SK-N-SH treated with all-trans-retinoic acid at 6 μM for 48 hours (cell line): ENCODE measurements around the gene MRTFA.

Experiments
- ATAC-seq: fragments of 200-7000 bp; cut with Tn5 transposase; 3 replicates; pipeline ENCODE4 v1.9.1; 2020; ENCODE audit warnings: mild to moderate bottlenecking, moderate library complexity
- ARNTL ChIP-seq: fragments of 450-650 bp; formaldehyde crosslinking; IDR thresholded peaks from 2 replicates; pipeline ENCODE4 v1.5.0; 2020; ENCODE audit warnings: low read depth, mild to moderate bottlenecking, moderate library complexity, borderline replicate concordance
- BACH2 ChIP-seq: fragments of 250-450 bp; sonication (Bioruptor Pico); IDR thresholded peaks from 2 replicates; pipeline ENCODE4 v1.9.0; 2021; ENCODE audit warnings: mild to moderate bottlenecking, borderline replicate concordance
- CSDC2 ChIP-seq: fragments of 250-450 bp; sonication (Bioruptor Pico); IDR thresholded peaks from 2 replicates; pipeline ENCODE4 v1.5.0; 2020; ENCODE audit warnings: mild to moderate bottlenecking, moderate library complexity
- ESRRG ChIP-seq: fragments of 250-450 bp; sonication (Bioruptor Pico); IDR thresholded peaks from 2 replicates; pipeline ENCODE4 v1.6.1; 2021; ENCODE audit warnings: mild to moderate bottlenecking
- GLIS3 ChIP-seq: fragments of 250-450 bp; sonication (Bioruptor Pico); IDR thresholded peaks from 2 replicates; pipeline ENCODE4 v1.5.0; 2020; ENCODE audit warnings: mild to moderate bottlenecking, moderate library complexity
- ISL1 ChIP-seq: fragments of 250-450 bp; sonication (Bioruptor Pico); IDR thresholded peaks from 2 replicates; pipeline ENCODE4 v2.1.2; 2022; ENCODE audit warnings: mild to moderate bottlenecking, moderate library complexity
- OSR1 ChIP-seq: fragments of 250-450 bp; sonication (Bioruptor Pico); IDR thresholded peaks from 2 replicates; pipeline ENCODE4 v1.8.0; 2022; ENCODE audit warnings: moderate library complexity, mild to moderate bottlenecking, inconsistent platforms
- PPARA ChIP-seq: fragments of 250-450 bp; sonication (Bioruptor Pico); IDR thresholded peaks from 2 replicates; pipeline ENCODE4 v1.5.0; 2020; ENCODE audit warnings: mild to moderate bottlenecking, borderline replicate concordance
- RARB ChIP-seq: fragments of 250-450 bp; sonication (Bioruptor Pico); IDR thresholded peaks from 2 replicates; pipeline ENCODE4 v1.8.0; 2021; ENCODE audit warnings: mild to moderate bottlenecking, moderate library complexity
- SNAI2 ChIP-seq: fragments of 250-450 bp; sonication (Bioruptor Pico); IDR thresholded peaks from 2 replicates; pipeline ENCODE4 v1.5.0; 2020; ENCODE audit warnings: mild to moderate bottlenecking, moderate library complexity
- TCF4 ChIP-seq: fragments of 250-450 bp; sonication (Bioruptor Pico); IDR thresholded peaks from 2 replicates; pipeline ENCODE4 v1.8.0; 2021; ENCODE audit warnings: mild to moderate bottlenecking, moderate library complexity, borderline replicate concordance
- TOX ChIP-seq: fragments of 250-450 bp; sonication (Bioruptor Pico); IDR thresholded peaks from 2 replicates; pipeline ENCODE4 v1.8.0; 2021; ENCODE audit warnings: mild to moderate bottlenecking, moderate library complexity, borderline replicate concordance
- ZC3H10 ChIP-seq: fragments of 250-450 bp; sonication (Bioruptor Pico); IDR thresholded peaks from 2 replicates; pipeline ENCODE4 v1.5.1; 2021; ENCODE audit warnings: mild to moderate bottlenecking, moderate library complexity
- ZFP3 ChIP-seq: fragments of 250-450 bp; sonication (Bioruptor Pico); IDR thresholded peaks from 2 replicates; pipeline ENCODE4 v1.5.0; 2020; ENCODE audit warnings: mild to moderate bottlenecking, moderate library complexity
- ZFP30 ChIP-seq: fragments of 450-650 bp; formaldehyde crosslinking; IDR thresholded peaks from 2 replicates; pipeline ENCODE4 v1.5.0; 2022; ENCODE audit warnings: mild to moderate bottlenecking, moderate library complexity
- ZNF565 ChIP-seq: fragments of 450-650 bp; formaldehyde crosslinking; conservative IDR thresholded peaks from 2 replicates; pipeline ENCODE4 v1.5.0; 2020; ENCODE audit warnings: low read depth, mild to moderate bottlenecking, moderate library complexity
- ZNF70 ChIP-seq: fragments of 450-650 bp; formaldehyde crosslinking; IDR thresholded peaks from 2 replicates; pipeline ENCODE4 v1.5.0; 2020; ENCODE audit warnings: mild to moderate bottlenecking, moderate library complexity
- ZNF8 ChIP-seq: fragments of 450-650 bp; formaldehyde crosslinking; IDR thresholded peaks from 2 replicates; pipeline ENCODE4 v1.5.0; 2020; ENCODE audit warnings: mild to moderate bottlenecking, moderate library complexity
- TF ChIP-seq, protein P1 (sequence below): fragments of 250-450 bp; sonication (Bioruptor Pico); IDR thresholded peaks from 2 replicates; pipeline ENCODE4 v1.5.1; 2020; ENCODE audit warnings: low read depth, mild to moderate bottlenecking, moderate library complexity
- TF ChIP-seq, protein P2 (sequence below): fragments of 250-450 bp; sonication (Bioruptor Pico); IDR thresholded peaks from 2 replicates; pipeline ENCODE4 v1.5.0; 2020; ENCODE audit warnings: mild to moderate bottlenecking, moderate library complexity
- TF ChIP-seq, protein P3 (sequence below): fragments of 250-450 bp; sonication (Bioruptor Pico); IDR thresholded peaks from 2 replicates; pipeline ENCODE4 v1.8.0; 2020; ENCODE audit warnings: mild to moderate bottlenecking, moderate library complexity, borderline replicate concordance
- TF ChIP-seq, protein P4 (sequence below): fragments of 250-450 bp; sonication (Bioruptor Pico); IDR thresholded peaks from 2 replicates; pipeline ENCODE4 v1.8.0; 2021; ENCODE audit warnings: low read depth, mild to moderate bottlenecking, moderate library complexity, borderline replicate concordance
- TF ChIP-seq, protein P5 (sequence below): fragments of 250-450 bp; sonication (Bioruptor Pico); IDR thresholded peaks from 2 replicates; pipeline ENCODE4 v1.5.1; 2021; ENCODE audit warnings: mild to moderate bottlenecking, moderate library complexity

Gene MRTFA

DNA sequence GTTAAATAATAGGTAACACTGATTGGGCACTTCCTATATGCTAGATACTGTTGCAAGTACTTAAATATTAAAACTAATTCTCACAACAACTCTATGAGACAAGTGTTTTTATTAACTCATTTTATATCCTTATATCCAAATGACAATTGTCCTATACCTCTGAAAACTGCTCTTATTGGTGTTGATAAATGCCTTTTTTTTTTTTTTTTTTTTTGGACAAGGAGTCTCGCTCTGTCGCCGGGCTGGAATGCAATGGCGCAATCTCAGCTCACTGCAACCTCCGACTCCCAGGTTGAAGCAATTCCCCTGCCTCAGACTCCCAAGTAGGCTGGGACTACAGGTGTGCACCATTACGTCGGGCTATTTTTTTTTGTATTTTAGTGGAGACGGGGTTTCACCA, 41.6 kb downstream of the MRTFA start:
- no peak for TF ChIP-seq ZC3H10
- TF ChIP-seq, protein P1, sequence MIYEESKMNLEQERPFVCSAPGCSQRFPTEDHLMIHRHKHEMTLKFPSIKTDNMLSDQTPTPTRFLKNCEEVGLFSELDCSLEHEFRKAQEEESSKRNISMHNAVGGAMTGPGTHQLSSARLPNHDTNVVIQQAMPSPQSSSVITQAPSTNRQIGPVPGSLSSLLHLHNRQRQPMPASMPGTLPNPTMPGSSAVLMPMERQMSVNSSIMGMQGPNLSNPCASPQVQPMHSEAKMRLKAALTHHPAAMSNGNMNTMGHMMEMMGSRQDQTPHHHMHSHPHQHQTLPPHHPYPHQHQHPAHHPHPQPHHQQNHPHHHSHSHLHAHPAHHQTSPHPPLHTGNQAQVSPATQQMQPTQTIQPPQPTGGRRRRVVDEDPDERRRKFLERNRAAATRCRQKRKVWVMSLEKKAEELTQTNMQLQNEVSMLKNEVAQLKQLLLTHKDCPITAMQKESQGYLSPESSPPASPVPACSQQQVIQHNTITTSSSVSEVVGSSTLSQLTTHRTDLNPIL = no peak
- TF ChIP-seq, protein P2, sequence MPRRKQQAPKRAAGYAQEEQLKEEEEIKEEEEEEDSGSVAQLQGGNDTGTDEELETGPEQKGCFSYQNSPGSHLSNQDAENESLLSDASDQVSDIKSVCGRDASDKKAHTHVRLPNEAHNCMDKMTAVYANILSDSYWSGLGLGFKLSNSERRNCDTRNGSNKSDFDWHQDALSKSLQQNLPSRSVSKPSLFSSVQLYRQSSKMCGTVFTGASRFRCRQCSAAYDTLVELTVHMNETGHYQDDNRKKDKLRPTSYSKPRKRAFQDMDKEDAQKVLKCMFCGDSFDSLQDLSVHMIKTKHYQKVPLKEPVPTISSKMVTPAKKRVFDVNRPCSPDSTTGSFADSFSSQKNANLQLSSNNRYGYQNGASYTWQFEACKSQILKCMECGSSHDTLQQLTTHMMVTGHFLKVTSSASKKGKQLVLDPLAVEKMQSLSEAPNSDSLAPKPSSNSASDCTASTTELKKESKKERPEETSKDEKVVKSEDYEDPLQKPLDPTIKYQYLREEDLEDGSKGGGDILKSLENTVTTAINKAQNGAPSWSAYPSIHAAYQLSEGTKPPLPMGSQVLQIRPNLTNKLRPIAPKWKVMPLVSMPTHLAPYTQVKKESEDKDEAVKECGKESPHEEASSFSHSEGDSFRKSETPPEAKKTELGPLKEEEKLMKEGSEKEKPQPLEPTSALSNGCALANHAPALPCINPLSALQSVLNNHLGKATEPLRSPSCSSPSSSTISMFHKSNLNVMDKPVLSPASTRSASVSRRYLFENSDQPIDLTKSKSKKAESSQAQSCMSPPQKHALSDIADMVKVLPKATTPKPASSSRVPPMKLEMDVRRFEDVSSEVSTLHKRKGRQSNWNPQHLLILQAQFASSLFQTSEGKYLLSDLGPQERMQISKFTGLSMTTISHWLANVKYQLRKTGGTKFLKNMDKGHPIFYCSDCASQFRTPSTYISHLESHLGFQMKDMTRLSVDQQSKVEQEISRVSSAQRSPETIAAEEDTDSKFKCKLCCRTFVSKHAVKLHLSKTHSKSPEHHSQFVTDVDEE = no peak
- TF ChIP-seq GLIS3 = no peak
- no peak for TF ChIP-seq ZFP3 (CRISPR knock-in tag)
- no peak for TF ChIP-seq ZFP30 (CRISPR knock-in tag)
- TF ChIP-seq ESRRG = no peak
- no peak for TF ChIP-seq ARNTL (CRISPR knock-in tag)
- no peak for TF ChIP-seq BACH2 (CRISPR knock-in tag)
- TF ChIP-seq OSR1 = no peak
- TF ChIP-seq PPARA = no peak
- TF ChIP-seq RARB = no peak
- TF ChIP-seq, protein P3, sequence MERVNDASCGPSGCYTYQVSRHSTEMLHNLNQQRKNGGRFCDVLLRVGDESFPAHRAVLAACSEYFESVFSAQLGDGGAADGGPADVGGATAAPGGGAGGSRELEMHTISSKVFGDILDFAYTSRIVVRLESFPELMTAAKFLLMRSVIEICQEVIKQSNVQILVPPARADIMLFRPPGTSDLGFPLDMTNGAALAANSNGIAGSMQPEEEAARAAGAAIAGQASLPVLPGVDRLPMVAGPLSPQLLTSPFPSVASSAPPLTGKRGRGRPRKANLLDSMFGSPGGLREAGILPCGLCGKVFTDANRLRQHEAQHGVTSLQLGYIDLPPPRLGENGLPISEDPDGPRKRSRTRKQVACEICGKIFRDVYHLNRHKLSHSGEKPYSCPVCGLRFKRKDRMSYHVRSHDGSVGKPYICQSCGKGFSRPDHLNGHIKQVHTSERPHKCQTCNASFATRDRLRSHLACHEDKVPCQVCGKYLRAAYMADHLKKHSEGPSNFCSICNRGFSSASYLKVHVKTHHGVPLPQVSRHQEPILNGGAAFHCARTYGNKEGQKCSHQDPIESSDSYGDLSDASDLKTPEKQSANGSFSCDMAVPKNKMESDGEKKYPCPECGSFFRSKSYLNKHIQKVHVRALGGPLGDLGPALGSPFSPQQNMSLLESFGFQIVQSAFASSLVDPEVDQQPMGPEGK (CRISPR knock-in tag) = no peak
- TF ChIP-seq ZNF70 (CRISPR knock-in tag) = no peak
- TF ChIP-seq ISL1 (CRISPR knock-in tag) = no peak
- no peak for TF ChIP-seq SNAI2 (CRISPR knock-in tag)
- no peak for TF ChIP-seq ZNF8 (CRISPR knock-in tag)
- TF ChIP-seq, protein P4, sequence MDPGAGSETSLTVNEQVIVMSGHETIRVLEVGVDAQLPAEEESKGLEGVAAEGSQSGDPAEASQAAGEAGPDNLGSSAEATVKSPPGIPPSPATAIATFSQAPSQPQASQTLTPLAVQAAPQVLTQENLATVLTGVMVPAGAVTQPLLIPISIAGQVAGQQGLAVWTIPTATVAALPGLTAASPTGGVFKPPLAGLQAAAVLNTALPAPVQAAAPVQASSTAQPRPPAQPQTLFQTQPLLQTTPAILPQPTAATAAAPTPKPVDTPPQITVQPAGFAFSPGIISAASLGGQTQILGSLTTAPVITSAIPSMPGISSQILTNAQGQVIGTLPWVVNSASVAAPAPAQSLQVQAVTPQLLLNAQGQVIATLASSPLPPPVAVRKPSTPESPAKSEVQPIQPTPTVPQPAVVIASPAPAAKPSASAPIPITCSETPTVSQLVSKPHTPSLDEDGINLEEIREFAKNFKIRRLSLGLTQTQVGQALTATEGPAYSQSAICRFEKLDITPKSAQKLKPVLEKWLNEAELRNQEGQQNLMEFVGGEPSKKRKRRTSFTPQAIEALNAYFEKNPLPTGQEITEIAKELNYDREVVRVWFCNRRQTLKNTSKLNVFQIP (CRISPR knock-in tag) = no peak
- TF ChIP-seq TCF4 (CRISPR knock-in tag) = no peak
- TF ChIP-seq ZNF565 (CRISPR knock-in tag) = no peak
- no peak for ATAC-seq

DNA sequence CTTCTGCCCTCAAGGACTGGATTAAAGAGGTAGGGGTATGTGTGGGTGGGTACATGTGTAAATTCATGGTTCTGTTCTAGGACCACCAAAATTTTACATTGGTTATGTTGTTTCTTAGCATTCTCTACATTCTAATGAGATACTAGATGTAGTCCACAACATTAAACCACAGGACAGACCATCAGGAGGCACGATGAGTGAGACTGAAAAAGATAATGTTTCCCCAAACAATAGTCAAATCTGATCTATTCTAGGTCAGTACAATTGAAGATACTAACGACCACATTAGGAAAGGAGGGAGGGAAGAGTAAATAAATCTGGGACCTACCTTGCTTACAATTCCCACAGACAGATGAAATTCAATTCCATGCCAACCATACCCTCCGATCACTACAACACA, 42.2 kb downstream of the MRTFA start:
- ATAC-seq = no peak
- TF ChIP-seq ZNF70 (CRISPR knock-in tag) (no peak), PPARA (no peak), ZNF565 (CRISPR knock-in tag) (no peak), ARNTL (CRISPR knock-in tag) (no peak), ZC3H10 (no peak), TCF4 (CRISPR knock-in tag) (no peak), ISL1 (CRISPR knock-in tag) (no peak), TOX (no peak), CSDC2 (no peak), ZFP30 (CRISPR knock-in tag) (no peak), ESRRG (no peak), BACH2 (CRISPR knock-in tag) (no peak), GLIS3 (no peak)
- TF ChIP-seq, protein P3 (CRISPR knock-in tag) = no peak
- TF ChIP-seq, protein P4 (CRISPR knock-in tag) = no peak
- TF ChIP-seq, protein P2 = no peak
- TF ChIP-seq, protein P5, sequence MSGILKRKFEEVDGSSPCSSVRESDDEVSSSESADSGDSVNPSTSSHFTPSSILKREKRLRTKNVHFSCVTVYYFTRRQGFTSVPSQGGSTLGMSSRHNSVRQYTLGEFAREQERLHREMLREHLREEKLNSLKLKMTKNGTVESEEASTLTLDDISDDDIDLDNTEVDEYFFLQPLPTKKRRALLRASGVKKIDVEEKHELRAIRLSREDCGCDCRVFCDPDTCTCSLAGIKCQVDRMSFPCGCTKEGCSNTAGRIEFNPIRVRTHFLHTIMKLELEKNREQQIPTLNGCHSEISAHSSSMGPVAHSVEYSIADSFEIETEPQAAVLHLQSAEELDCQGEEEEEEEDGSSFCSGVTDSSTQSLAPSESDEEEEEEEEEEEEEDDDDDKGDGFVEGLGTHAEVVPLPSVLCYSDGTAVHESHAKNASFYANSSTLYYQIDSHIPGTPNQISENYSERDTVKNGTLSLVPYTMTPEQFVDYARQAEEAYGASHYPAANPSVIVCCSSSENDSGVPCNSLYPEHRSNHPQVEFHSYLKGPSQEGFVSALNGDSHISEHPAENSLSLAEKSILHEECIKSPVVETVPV (CRISPR knock-in tag) = no peak
